Omental fat pad (tissue), 4 donors: ENCODE measurements around the gene TNFAIP8. TPM values are rescaled to one million over a fixed set of nuclear protein-coding genes. Genes with fewer than 3 reads are reported as not detected.

Source experiments
- ATAC-seq: fragments of 150-250 bp; one replicate; pipeline ENCODE4 v1.9.1; 2016; ENCODE audit warnings: mild to moderate bottlenecking, moderate library complexity; ENCODE audit not compliant: low FRiP score
- DNase-seq: peaks from one replicate; pipeline ENCODE4 v3.0.0-alpha.2; 2019; ENCODE audit warnings: low spot score
- CTCF ChIP-seq, 3 donors: fragments of 450-650 bp; IDR thresholded peaks; one replicate each; pipeline ENCODE4 v1.5.1; 2016 to 2017; ENCODE audit warnings: antibody characterized with exemption in 3 of 3, mild to moderate bottlenecking in 3 of 3, moderate library complexity in 2 of 3
- total RNA-seq, 4 donors: library from RNA; depleted of rRNA; stranded (reverse); fragments of >200 nt; gene quantifications; one replicate each; pipeline ENCODE4 v1.1.0, GENCODE V29; 2016

TNFAIP8 gene
- total RNA-seq, 4 donors from 2014 or later = 24.4 to 106 (median 75.0) TPM

- ATAC-seq (peak; percentile 20), DNase-seq (no peak)
- no peak for TF ChIP-seq CTCF (IDR thresholded peaks at IDR 0.05)
These were observed 28.8 kb upstream of the TNFAIP8 start for GRCh38 chr5:119327018-119327417.

- ATAC-seq (no peak), DNase-seq (no peak)
- no peak for TF ChIP-seq CTCF (IDR thresholded peaks at IDR 0.05)
These were observed 26.8 kb upstream of the TNFAIP8 start for GRCh38 chr5:119328753-119329602.

GRCh38 chr5:119329666-119330065 lies 26.2 kb upstream of the TNFAIP8 start:
- ATAC-seq (no peak), DNase-seq (no peak)
- no peak for TF ChIP-seq CTCF (IDR thresholded peaks at IDR 0.05)

- TF ChIP-seq CTCF (IDR thresholded peaks at IDR 0.05) = no peak
- no peak for DNase-seq
- no peak for ATAC-seq
These were observed 25.2 kb upstream of the TNFAIP8 start for GRCh38 chr5:119330367-119331183.

GRCh38 chr5:119331566-119332095 lies 24.2 kb upstream of the TNFAIP8 start:
- ATAC-seq = no peak
- TF ChIP-seq CTCF (IDR thresholded peaks at IDR 0.05) = no peak
- no peak for DNase-seq

- ATAC-seq (no peak), DNase-seq (no peak)
- TF ChIP-seq CTCF (IDR thresholded peaks at IDR 0.05) = no peak
These were observed 23.6 kb upstream of the TNFAIP8 start for GRCh38 chr5:119332208-119332607.
